MM.1S (cell line): ENCODE results near the gene HOXD1.

ENCODE experiments used
- DNase-seq: peaks from one replicate; pipeline ENCODE4 v3.0.0-alpha.2; 2015
- H2AFZ ChIP-seq: fragments of 300-600 bp; sonication (generic); 2 replicates; pipeline ENCODE4 v1.6.0; 2016; ENCODE audit warnings: antibody characterized with exemption, low read length
- H3F3A ChIP-seq: fragments of 300-600 bp; sonication (generic); 2 replicates; pipeline ENCODE4 v1.6.1; 2016; ENCODE audit warnings: mild to moderate bottlenecking, antibody characterized with exemption, low read length, moderate library complexity, mixed read lengths; ENCODE audit not compliant: insufficient read depth
- H3K27ac ChIP-seq: fragments of 300-600 bp; sonication (generic); 2 replicates; pipeline ENCODE4 v1.5.1; 2016; ENCODE audit warnings: mild to moderate bottlenecking, low read length
- H3K27me3 ChIP-seq: fragments of 300-600 bp; sonication (generic); replicated peaks from 2 replicates; pipeline ENCODE4 v1.6.0; 2016; ENCODE audit warnings: low read length; ENCODE audit not compliant: insufficient read depth
- H3K36me3 ChIP-seq: fragments of 300-600 bp; sonication (generic); replicated peaks from 2 replicates; pipeline ENCODE4 v1.6.1; 2016; ENCODE audit warnings: mild to moderate bottlenecking, low read length, mixed read lengths; ENCODE audit not compliant: insufficient read depth
- H3K4me1 ChIP-seq: fragments of 300-600 bp; sonication (generic); 2 replicates; pipeline ENCODE4 v1.6.1; 2016; ENCODE audit warnings: low read length, mixed read lengths
- H3K4me2 ChIP-seq: fragments of 300-600 bp; sonication (generic); 2 replicates; pipeline ENCODE4 v1.6.0; 2016; ENCODE audit warnings: low read depth, low read length
- H3K4me3 ChIP-seq: fragments of 300-600 bp; sonication (generic); 2 replicates; pipeline ENCODE4 v1.5.1; 2016; ENCODE audit warnings: low read length, mixed read lengths
- H3K79me2 ChIP-seq: fragments of 300-600 bp; sonication (generic); 2 replicates; pipeline ENCODE4 v1.6.1; 2016; ENCODE audit warnings: mixed run types, low read length, mixed read lengths
- H3K9ac ChIP-seq: fragments of 300-600 bp; sonication (generic); 2 replicates; pipeline ENCODE4 v1.6.1; 2016; ENCODE audit warnings: low read length, mixed read lengths
- H3K9me2 ChIP-seq: fragments of 300-600 bp; sonication (generic); replicated peaks from 2 replicates; pipeline ENCODE4 v1.6.1; 2016; ENCODE audit warnings: mild to moderate bottlenecking, low read length, mixed read lengths; ENCODE audit not compliant: insufficient read depth
- H3K9me3 ChIP-seq: fragments of 300-600 bp; sonication (generic); replicated peaks from 2 replicates; pipeline ENCODE4 v1.6.1; 2016; ENCODE audit warnings: mild to moderate bottlenecking, low read length, mixed read lengths; ENCODE audit not compliant: insufficient read depth
- H4K20me1 ChIP-seq: fragments of 300-600 bp; sonication (generic); 2 replicates; pipeline ENCODE4 v1.6.1; 2016; ENCODE audit warnings: mild to moderate bottlenecking, low read length, moderate library complexity, mixed read lengths; ENCODE audit not compliant: insufficient read depth
- CTCF ChIP-seq: fragments of 300-600 bp; sonication (generic); IDR thresholded peaks from 2 replicates; pipeline ENCODE4 v1.5.1; 2016; ENCODE audit warnings: antibody characterized with exemption, low read length, mixed read lengths
- EZH2 ChIP-seq: fragments of 300-600 bp; sonication (generic); optimal IDR thresholded peaks from 2 replicates; pipeline ENCODE3; 2017; ENCODE audit warnings: low read depth, mild to moderate bottlenecking, antibody characterized with exemption, low read length, mixed read lengths
- EZH2phosphoT487 ChIP-seq: fragments of 300-600 bp; sonication (generic); IDR thresholded peaks from 2 replicates; pipeline ENCODE4 v1.6.1; 2018; ENCODE audit warnings: antibody characterized with exemption, low read length

HOXD1 gene

DNA sequence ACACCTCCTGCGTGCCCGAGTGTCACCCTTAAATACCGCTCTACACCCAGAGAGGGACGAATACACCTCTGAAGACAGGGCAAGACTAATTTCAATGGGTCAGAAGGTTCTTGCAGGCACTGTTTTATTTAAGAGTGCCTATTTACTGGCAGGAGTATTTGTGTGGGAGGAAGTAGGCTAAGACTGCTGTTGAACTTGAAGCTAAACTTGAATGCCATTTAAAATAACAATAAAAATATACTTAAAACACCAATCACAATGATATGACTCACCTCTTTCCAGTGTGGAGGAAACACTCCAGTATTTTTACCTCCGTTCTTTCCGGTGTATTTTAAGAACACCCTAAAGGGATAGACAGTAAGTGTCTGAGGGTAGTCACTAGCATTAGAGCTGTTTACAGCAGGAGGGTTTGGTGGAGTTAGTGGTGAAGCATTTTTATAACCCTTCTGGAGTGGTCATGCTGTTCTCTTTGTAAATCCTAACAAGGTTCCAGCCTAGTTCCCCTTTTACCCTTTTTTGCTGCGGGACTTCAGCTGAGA, 9.6 kb upstream of the HOXD1 start:
- Histone ChIP-seq H3K9me3 (no peaks in the 10 kb centered on the region), H3K4me3 (peak overlapping the region; percentile 63), H3K27me3 (no peaks in the 10 kb centered on the region), H3K9ac (no peak overlapping the region), H2AFZ (peak overlapping the region; percentile 58), H3K4me1 (no peaks in the 10 kb centered on the region), H3F3A (no peaks in the 10 kb centered on the region), H3K36me3 (no peaks in the 10 kb centered on the region), H3K27ac (no peak overlapping the region), H3K79me2 (no peaks in the 10 kb centered on the region), H3K4me2 (peak overlapping the region; percentile 65), H4K20me1 (no peaks in the 10 kb centered on the region), H3K9me2 (no peaks in the 10 kb centered on the region)
- no peak for DNase-seq
- TF ChIP-seq CTCF (no peak), EZH2 (no peak)

GRCh38 chr2:176181551-176181950, 6.9 kb upstream of the HOXD1 start:
- no peaks in the 10 kb centered on the region for H3K36me3 ChIP-seq
- H3K4me3 ChIP-seq: no peak overlapping the region
- H3K9me2 ChIP-seq: no peaks in the 10 kb centered on the region
- H2AFZ ChIP-seq: no peak overlapping the region
- no peaks in the 10 kb centered on the region for H3K4me1 ChIP-seq
- no peaks in the 10 kb centered on the region for H3K79me2 ChIP-seq
- no peak for DNase-seq
- no peaks in the 10 kb centered on the region for H3K27me3 ChIP-seq
- H3F3A ChIP-seq: no peaks in the 10 kb centered on the region
- H3K4me2 ChIP-seq: no peak overlapping the region
- no peaks in the 10 kb centered on the region for H3K9me3 ChIP-seq
- H3K27ac ChIP-seq: no peak overlapping the region
- H3K9ac ChIP-seq: no peak overlapping the region
- no peak for TF ChIP-seq CTCF
- no peak for TF ChIP-seq EZH2phosphoT487
- TF ChIP-seq EZH2: no peak
- H4K20me1 ChIP-seq: no peaks in the 10 kb centered on the region

DNA sequence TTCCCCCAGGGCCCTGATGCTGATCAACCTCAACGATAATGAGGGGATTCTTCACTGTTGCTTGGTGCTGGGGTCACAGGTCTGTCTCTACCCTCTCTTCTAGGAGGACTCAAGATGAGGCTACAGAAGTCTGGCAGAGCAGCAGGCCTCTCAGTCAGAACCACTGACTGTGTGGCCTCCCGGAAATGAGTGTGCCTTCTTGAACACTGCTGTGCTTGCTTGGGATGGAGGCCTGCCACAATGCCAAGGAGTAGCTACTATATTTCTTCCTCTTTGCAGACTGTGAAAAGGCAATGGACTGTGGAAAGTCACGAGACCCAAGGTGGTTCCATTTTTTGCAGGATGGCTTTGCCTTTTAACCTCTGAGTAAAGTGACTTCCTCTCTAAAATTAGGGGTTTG, 5.8 kb upstream of the HOXD1 start:
- TF ChIP-seq EZH2 (no peak), CTCF (no peak), EZH2phosphoT487 (no peak)
- Histone ChIP-seq H2AFZ (no peak overlapping the region), H3K9ac (no peak overlapping the region), H3K4me3 (no peak overlapping the region), H3K9me3 (no peaks in the 10 kb centered on the region), H3K36me3 (no peaks in the 10 kb centered on the region), H3K4me1 (no peaks in the 10 kb centered on the region), H3K9me2 (no peaks in the 10 kb centered on the region), H3K79me2 (no peaks in the 10 kb centered on the region), H4K20me1 (no peaks in the 10 kb centered on the region), H3F3A (no peaks in the 10 kb centered on the region), H3K4me2 (no peak overlapping the region), H3K27ac (no peak overlapping the region), H3K27me3 (no peaks in the 10 kb centered on the region)
- no peak for DNase-seq
